ENCODE data around the gene PPM1A. TPM values are rescaled to one million over a fixed set of nuclear protein-coding genes. Genes with fewer than 3 reads are reported as not detected.

PPM1A gene
- total and polyA plus RNA-seq, 2 of the 8 experiments (the other 6 are each of a cell fraction or from before 2014, with no cell fraction given) = 14.0 to 51.2 TPM

DNA sequence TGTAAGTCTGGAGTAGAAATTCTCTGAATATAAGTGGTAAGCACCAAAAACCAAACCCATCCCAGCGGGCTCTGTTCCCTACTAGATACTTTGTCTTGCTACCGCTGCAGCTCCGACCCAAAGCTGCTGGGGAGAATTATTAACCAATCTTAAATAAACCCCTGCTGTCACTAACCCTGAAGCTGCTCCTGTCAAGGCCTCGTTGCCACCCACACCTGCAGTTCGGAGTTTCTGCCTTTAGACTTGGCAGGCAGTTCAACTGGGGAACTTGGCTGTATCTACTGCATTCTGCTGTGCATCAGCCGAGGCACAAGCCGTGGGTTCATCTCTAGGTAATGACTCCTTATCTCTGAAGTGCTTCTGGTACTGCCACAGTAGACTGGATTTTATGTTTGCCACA is 55.5 kb downstream of the PPM1A start:
- Histone ChIP-seq H3K79me2 (ENCODE audit: control insufficient read depth in 1 of 2, insufficient read depth in 2 of 2, low read length in 2 of 2) (no peaks in the 10 kb centered on the region), H2BK5ac (ENCODE audit: low read depth, low read length) (no peak overlapping the region), H2BK120ac (replicated peaks; ENCODE audit: low read depth, low read length) (no peak overlapping the region), H3K23me2 (ENCODE audit: low read depth, low read length) (no peaks in the 10 kb centered on the region), H2AK5ac (ENCODE audit: low read depth, low read length) (no peak overlapping the region), H3K4me2 (ENCODE audit: insufficient read depth in 1 of 2, low read depth in 2 of 2, low read length in 2 of 2) (no peak overlapping the region), H3K27me3 (replicated peaks in 1 of 4; ENCODE audit: control insufficient read depth in 3 of 4, extremely low read depth in 1 of 4, insufficient read depth in 3 of 4, low read length in 3 of 4) (no peaks in the 10 kb centered on the region), H3K36me3 (ENCODE audit: control insufficient read depth in 2 of 4, insufficient read depth in 4 of 4, low read length in 3 of 4) (no peaks in the 10 kb centered on the region), H4K20me1 (replicated peaks in 1 of 2; ENCODE audit: control insufficient read depth in 1 of 2, insufficient read depth in 2 of 2, low read length in 2 of 2) (no peaks in the 10 kb centered on the region), H3K18ac (ENCODE audit: extremely low read depth, low read length) (no peak overlapping the region), H4K8ac (ENCODE audit: extremely low read depth, insufficient read depth, low read length) (no peak overlapping the region), H3K23ac (ENCODE audit: insufficient read length) (no peak overlapping the region), H2BK20ac (ENCODE audit: low read length) (0 out of 2 replicates have a peak overlapping the region, but pooled peaks have one; percentile 52), H4K5ac (ENCODE audit: insufficient read length, low read depth, low read length) (no peak overlapping the region), H3K14ac (ENCODE audit: insufficient read length) (no peak overlapping the region), H3K9ac (replicated peaks in 1 of 4; ENCODE audit: extremely low read depth in 1 of 4, low read depth in 3 of 4, low read length in 3 of 4) (no peak overlapping the region), H3K56ac (replicated peaks; ENCODE audit: insufficient read length, low read depth, low read length) (no peak overlapping the region), H2BK12ac (ENCODE audit: low read depth, low read length) (no peak overlapping the region), H3K9me3 (ENCODE audit: insufficient read depth in 2 of 2, low read depth in 1 of 2, low read length in 1 of 2) (no peaks in the 10 kb centered on the region), H3K4me3 (ENCODE audit: extremely low read depth in 1 of 4, insufficient read depth in 2 of 4, low read depth in 3 of 4, low read length in 4 of 4) (no peak overlapping the region), H3K27ac (ENCODE audit: low read depth, low read length) (no peak overlapping the region), H2AFZ (ENCODE audit: low read length) (no peak overlapping the region), H3K4ac (replicated peaks; ENCODE audit: insufficient read length, low read depth, low read length) (no peak overlapping the region), H3K79me1 (ENCODE audit: low read depth, low read length) (no peaks in the 10 kb centered on the region), H2BK15ac (ENCODE audit: low read length) (no peak overlapping the region), H3K4me1 (replicated peaks in 1 of 4; ENCODE audit: control insufficient read depth in 3 of 4, insufficient read depth in 4 of 4, low read length in 3 of 4) (peaks cover 6 to 11% (median 10%) of the 10 kb centered on the region in 4 experiments), H4K91ac (replicated peaks; ENCODE audit: insufficient read length, low read length) (no peak overlapping the region)
- FAIRE-seq (no peak), DNase-seq (ENCODE audit: low read depth in 1 of 2, low spot score in 2 of 2) (no peak)
- 97% methylated on average over 7 of the region's 7 CpGs; no CpG with 5 or more reads in 1 of the 2 experiments for WGBS, 2 experiments (ENCODE audit: extremely low coverage in 1 of 2, insufficient coverage in 1 of 2, insufficient read length in 1 of 2, insufficient replicate concordance in 2 of 2, low coverage in 1 of 2, low lambda C conversion rate in 2 of 2, missing lambda C conversion rate in 1 of 2)
- ChIA-PET POLR2A (ENCODE audit: partially characterized antibody) (interaction anchor here (0.6 to 1.8 kb wide), 2 partner anchors 11 to 149 kb away, joined by 3 to 4 read pairs; no protein-coding TSS in a partner anchor), CTCF (ENCODE audit: partially characterized antibody) (interaction anchor here (0.5 to 3.1 kb wide), 4 partner anchors 16 to 28 kb away, joined by 3 to 7 read pairs (median 4); no protein-coding TSS in a partner anchor)
- TF ChIP-seq KDM4A (IDR thresholded peaks at IDR 0.05; ENCODE audit: low read depth, low read length, severe bottlenecking) (no peak), TAF7 (optimal IDR thresholded peaks at IDR 0.05; ENCODE audit: borderline replicate concordance, low read depth, low read length) (no peak), POLR2A (IDR thresholded peaks at IDR 0.05; ENCODE audit: control extremely low read depth in 1 of 2, low read depth in 2 of 2, low read length in 2 of 2) (no peak), BACH1 (IDR thresholded peaks at IDR 0.05; ENCODE audit: low read length) (no peak)

All from H1 (cell line).